Measurements from ENCODE around the gene NBPF6. TPM values are rescaled to one million over a fixed set of nuclear protein-coding genes. Genes with fewer than 3 reads are reported as not detected.
"Not testable (repeated sequence)": the region's sequence is repeated elsewhere in the genome, so short reads cannot be mapped to it uniquely, and the experiment has no call there.

NBPF6 gene
- polyA plus RNA-seq (ENCODE audit: insufficient read length in 4 of 4), result not detected

- DNase-seq (ENCODE audit: low read depth in 4 of 4, low spot score in 3 of 4), result not testable (repeated sequence)
Measured at GRCh38 chr1:108450043-108450442, at the start of gene NBPF6. TSS of gene NBPF6 (plus strand) at chr1:108450343. CDS start at chr1:108450602, 259 bp downstream.

- not testable (repeated sequence) for DNase-seq (ENCODE audit: low read depth in 4 of 4, low spot score in 3 of 4)
Measured at GRCh38 chr1:108411098-108411833, 38.9 kb upstream of the NBPF6 start.

- DNase-seq (ENCODE audit: low read depth in 4 of 4, low spot score in 3 of 4), result not testable (repeated sequence)
Measured at GRCh38 chr1:108420129-108420528, 30.0 kb upstream of the NBPF6 start.

GRCh38 chr1:108421061-108421916, 28.9 kb upstream of the NBPF6 start:
- DNase-seq (ENCODE audit: low read depth in 4 of 4, low spot score in 3 of 4), result not testable (repeated sequence)

GRCh38 chr1:108426877-108427276, 23.3 kb upstream of the NBPF6 start:
- not testable (repeated sequence) for DNase-seq (ENCODE audit: low read depth in 4 of 4, low spot score in 3 of 4)

GRCh38 chr1:108432002-108432401, 18.1 kb upstream of the NBPF6 start:
- not testable (repeated sequence) for DNase-seq (ENCODE audit: low read depth in 4 of 4, low spot score in 3 of 4)

- not testable (repeated sequence) for DNase-seq (ENCODE audit: low read depth in 4 of 4, low spot score in 3 of 4)
Measured at GRCh38 chr1:108433404-108433803, 16.7 kb upstream of the NBPF6 start.

- DNase-seq (ENCODE audit: low read depth in 4 of 4, low spot score in 3 of 4), result not testable (repeated sequence)
Measured at GRCh38 chr1:108438536-108438935, 11.6 kb upstream of the NBPF6 start.

GRCh38 chr1:108454521-108454920, 4.4 kb downstream of the NBPF6 start:
- not testable (repeated sequence) for DNase-seq (ENCODE audit: low read depth in 4 of 4, low spot score in 3 of 4)

GRCh38 chr1:108458661-108459060, 8.5 kb downstream of the NBPF6 start:
- not testable (repeated sequence) for DNase-seq (ENCODE audit: low read depth in 4 of 4, low spot score in 3 of 4)

GRCh38 chr1:108461758-108462157, 11.6 kb downstream of the NBPF6 start:
- DNase-seq (ENCODE audit: low read depth in 4 of 4, low spot score in 3 of 4), result not testable (repeated sequence)

- DNase-seq (ENCODE audit: low read depth in 4 of 4, low spot score in 3 of 4), result not testable (repeated sequence)
Measured at GRCh38 chr1:108463962-108464361, 13.8 kb downstream of the NBPF6 start.

GRCh38 chr1:108466166-108466565, 16.0 kb downstream of the NBPF6 start:
- not testable (repeated sequence) for DNase-seq (ENCODE audit: low read depth in 4 of 4, low spot score in 3 of 4)

GRCh38 chr1:108467155-108467554, 17.0 kb downstream of the NBPF6 start:
- not testable (repeated sequence) for DNase-seq (ENCODE audit: low read depth in 4 of 4, low spot score in 3 of 4)

- DNase-seq (ENCODE audit: low read depth in 4 of 4, low spot score in 3 of 4), result not testable (repeated sequence)
Measured at GRCh38 chr1:108470750-108471149, 20.6 kb downstream of the NBPF6 start.

- DNase-seq (ENCODE audit: low read depth in 4 of 4, low spot score in 3 of 4), result not testable (repeated sequence)
Measured at GRCh38 chr1:108474516-108474915, 24.4 kb downstream of the NBPF6 start.

- DNase-seq (ENCODE audit: low read depth in 4 of 4, low spot score in 3 of 4), result no peak
Measured at GRCh38 chr1:108478429-108479015, 28.4 kb downstream of the NBPF6 start.

GRCh38 chr1:108482708-108483107, 32.6 kb downstream of the NBPF6 start:
- no peak for DNase-seq (ENCODE audit: low read depth in 4 of 4, low spot score in 3 of 4)

GRCh38 chr1:108485990-108486389, 35.8 kb downstream of the NBPF6 start:
- not testable (repeated sequence) for DNase-seq (ENCODE audit: low read depth in 4 of 4, low spot score in 3 of 4)

- DNase-seq (ENCODE audit: low read depth in 4 of 4, low spot score in 3 of 4), result not testable (repeated sequence)
Measured at GRCh38 chr1:108486707-108487106, 36.6 kb downstream of the NBPF6 start.

- DNase-seq (ENCODE audit: low read depth in 4 of 4, low spot score in 3 of 4), result not testable (repeated sequence)
Measured at GRCh38 chr1:108495008-108495407, 44.9 kb downstream of the NBPF6 start.
